Testis (tissue), 3 donors: ENCODE results near the gene FSHR. TPM values are rescaled to one million over a fixed set of nuclear protein-coding genes. Genes with fewer than 3 reads are reported as not detected.

Source experiments
- DNase-seq: peaks from one replicate; pipeline ENCODE4 v3.0.0-alpha.2; 2019
- H3K27ac ChIP-seq, 2 donors: fragments of 200-600 bp; sonication (generic); one replicate each; pipeline ENCODE4 v1.5.1; 2019
- H3K27me3 ChIP-seq: fragments of 200-600 bp; sonication (generic); one replicate; pipeline ENCODE4 v1.5.1; 2019
- H3K36me3 ChIP-seq: fragments of 200-600 bp; sonication (generic); one replicate; pipeline ENCODE4 v1.5.1; 2017; ENCODE audit warnings: low read depth; ENCODE audit errors: missing control alignments
- H3K4me1 ChIP-seq: fragments of 200-600 bp; sonication (generic); one replicate; pipeline ENCODE4 v1.5.1; 2019
- H3K4me3 ChIP-seq, 2 donors: fragments of 200-600 bp; sonication (generic); one replicate each; pipeline ENCODE4 v1.5.1; 2017 to 2019
- H3K9me3 ChIP-seq: fragments of 200-600 bp; sonication (generic); one replicate; pipeline ENCODE4 v1.5.1; 2017
- POLR2A ChIP-seq: fragments of 450-650 bp; IDR thresholded peaks from one replicate; pipeline ENCODE4 v1.6.1; 2017; ENCODE audit warnings: antibody characterized with exemption, mild to moderate bottlenecking, moderate library complexity
- WGBS, 2 donors: methylation state at CpG; one replicate each; pipeline ENCODE4 v1.1.5; 2018; 5-methylcytosine and 5-hydroxymethylcytosine counted together
- intact Hi-C: fragments of 100-400 bp; cut with DNase I; formaldehyde crosslinking; loops from one replicate; pipeline ENCODE4 v1.15.1; 2023; ENCODE audit warnings: low total_unique reads
- polyA plus RNA-seq: library from polyadenylated mRNA; stranded (reverse); fragments of 350-450 nt; fragmentation: Illumina TruSeq; extraction: RNeasy Lipid Tissue Mini Kit (QIAGEN cat#74804); gene quantifications from one replicate; pipeline ENCODE4 v1.2.3, GENCODE V29; 2014; ENCODE audit warnings: low read depth, low replicate concordance; ENCODE audit not compliant: insufficient read depth
- total RNA-seq, 2 donors: library from RNA; depleted of rRNA; stranded (reverse); fragments of >200 nt; gene quantifications; one replicate each; pipeline ENCODE4 v1.2.3, GENCODE V29; 2016
- TF ChIP-seq, protein P1 (sequence below), 3 experiments: fragments of 450-650 bp in 2 of 3; fragments of 200-600 bp in 1 of 3; sonication (generic) in 1 of 3; IDR thresholded peaks; one replicate each; pipeline ENCODE4 v1.5.1; 2016 to 2019; ENCODE audit warnings: antibody characterized with exemption in 3 of 3, mild to moderate bottlenecking in 2 of 3, moderate library complexity in 1 of 3

FSHR gene
- total and polyA plus RNA-seq, 3 donors from 2014 or later: 8.8 to 22.6 (median 22.0) TPM

DNA sequence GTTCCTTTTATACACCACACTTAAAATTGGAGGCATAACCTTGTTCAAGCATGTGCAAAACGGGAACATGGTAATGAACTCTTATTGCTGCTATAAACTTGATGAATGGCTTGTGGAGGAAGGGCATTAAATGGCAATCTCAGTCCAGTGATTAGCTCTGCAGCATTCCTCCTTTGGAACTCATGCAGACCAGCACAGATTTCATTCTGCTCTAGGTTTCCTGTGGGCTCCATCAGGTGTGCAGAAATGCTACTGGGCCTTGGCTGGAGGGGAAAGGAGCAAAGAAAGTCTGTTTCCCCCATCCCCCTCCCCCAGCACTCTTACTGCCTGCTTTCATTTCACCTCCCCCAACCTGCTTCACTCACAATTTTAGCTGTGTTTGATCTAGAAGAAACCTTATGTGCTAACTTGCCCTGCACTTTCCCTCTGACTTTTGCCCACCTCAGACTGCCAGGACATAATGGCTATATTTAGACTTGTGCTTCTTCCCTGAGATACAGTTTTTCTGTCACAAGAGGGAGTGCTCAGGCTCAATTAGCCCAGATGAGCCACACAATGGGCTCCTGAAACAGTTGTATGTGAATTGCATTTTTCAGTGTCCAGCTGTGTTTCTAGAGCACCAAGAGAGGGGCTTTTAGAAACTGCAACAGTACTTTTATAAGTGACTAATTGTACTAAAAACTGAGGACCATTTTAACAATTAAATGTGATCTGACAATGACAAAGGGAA lies 109.8 kb downstream of the FSHR start:
- Histone ChIP-seq H3K9me3 (no peaks in the 10 kb centered on the region), H3K27ac (no peak overlapping the region), H3K4me3 (no peak overlapping the region), H3K36me3 (no peaks in the 10 kb centered on the region), H3K4me1 (peaks cover 6% of the 10 kb centered on the region), H3K27me3 (no peaks in the 10 kb centered on the region)
- TF ChIP-seq, protein P1, sequence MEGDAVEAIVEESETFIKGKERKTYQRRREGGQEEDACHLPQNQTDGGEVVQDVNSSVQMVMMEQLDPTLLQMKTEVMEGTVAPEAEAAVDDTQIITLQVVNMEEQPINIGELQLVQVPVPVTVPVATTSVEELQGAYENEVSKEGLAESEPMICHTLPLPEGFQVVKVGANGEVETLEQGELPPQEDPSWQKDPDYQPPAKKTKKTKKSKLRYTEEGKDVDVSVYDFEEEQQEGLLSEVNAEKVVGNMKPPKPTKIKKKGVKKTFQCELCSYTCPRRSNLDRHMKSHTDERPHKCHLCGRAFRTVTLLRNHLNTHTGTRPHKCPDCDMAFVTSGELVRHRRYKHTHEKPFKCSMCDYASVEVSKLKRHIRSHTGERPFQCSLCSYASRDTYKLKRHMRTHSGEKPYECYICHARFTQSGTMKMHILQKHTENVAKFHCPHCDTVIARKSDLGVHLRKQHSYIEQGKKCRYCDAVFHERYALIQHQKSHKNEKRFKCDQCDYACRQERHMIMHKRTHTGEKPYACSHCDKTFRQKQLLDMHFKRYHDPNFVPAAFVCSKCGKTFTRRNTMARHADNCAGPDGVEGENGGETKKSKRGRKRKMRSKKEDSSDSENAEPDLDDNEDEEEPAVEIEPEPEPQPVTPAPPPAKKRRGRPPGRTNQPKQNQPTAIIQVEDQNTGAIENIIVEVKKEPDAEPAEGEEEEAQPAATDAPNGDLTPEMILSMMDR (IDR thresholded peaks at IDR 0.05): no peak
- no peak for TF ChIP-seq POLR2A
- DNase-seq: peak; percentile 18
- 20 to 26% methylated on average over 1 of the region's 1 CpG for WGBS, 2 donors
- intact Hi-C loops: no loop called here

- Histone ChIP-seq H3K9me3 (no peaks in the 10 kb centered on the region), H3K27ac (no peak overlapping the region), H3K4me1 (peaks cover 6% of the 10 kb centered on the region), H3K4me3 (no peak overlapping the region), H3K36me3 (no peaks in the 10 kb centered on the region), H3K27me3 (no peaks in the 10 kb centered on the region)
- TF ChIP-seq, protein P1 (IDR thresholded peaks at IDR 0.05): no peak
- no peak for TF ChIP-seq POLR2A
- intact Hi-C loops: no loop called here
- no peak for DNase-seq
- WGBS, 2 donors: 55 to 62% methylated on average over 5 of the region's 5 CpGs
Measured at GRCh38 chr2:49043405-49043982, 110.8 kb downstream of the FSHR start.

DNA sequence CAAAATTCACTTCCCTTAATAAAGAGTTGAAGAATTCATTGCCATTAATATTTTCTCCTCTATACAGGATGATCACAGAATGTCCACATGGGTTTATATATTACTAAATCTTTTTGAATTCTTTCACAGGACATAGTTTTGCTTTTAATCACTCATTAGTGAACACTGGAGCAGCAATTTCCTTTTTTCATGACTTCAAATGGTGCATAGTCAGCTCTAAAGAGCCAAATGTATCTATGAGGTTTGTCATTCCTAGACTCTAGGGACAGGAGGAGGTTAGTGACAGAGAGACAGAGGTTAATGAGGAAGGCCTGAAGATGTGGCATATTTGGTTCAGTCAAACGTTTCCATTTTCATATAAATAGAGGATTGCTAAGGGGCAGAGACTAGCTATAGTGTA lies 111.8 kb downstream of the FSHR start:
- no peak for DNase-seq
- no peak overlapping the region for H3K27ac ChIP-seq
- peaks cover 6% of the 10 kb centered on the region for H3K4me1 ChIP-seq
- TF ChIP-seq POLR2A: no peak
- WGBS, 2 donors: 68 to 76% methylated on average over 1 of the region's 1 CpG
- intact Hi-C loops: no loop called here
- H3K4me3 ChIP-seq: no peak overlapping the region
- H3K9me3 ChIP-seq: no peaks in the 10 kb centered on the region
- no peaks in the 10 kb centered on the region for H3K36me3 ChIP-seq
- no peaks in the 10 kb centered on the region for H3K27me3 ChIP-seq

- TF ChIP-seq POLR2A: no peak
- TF ChIP-seq, protein P1 (IDR thresholded peaks at IDR 0.05): no peak
- intact Hi-C loops: no loop called here
- Histone ChIP-seq H3K9me3 (no peaks in the 10 kb centered on the region), H3K27ac (no peak overlapping the region), H3K36me3 (no peaks in the 10 kb centered on the region), H3K4me3 (no peak overlapping the region), H3K4me1 (peaks cover 6% of the 10 kb centered on the region), H3K27me3 (no peaks in the 10 kb centered on the region)
- no peak for DNase-seq
- whole genome bisulfite sequencing, 2 donors: 87 to 89% methylated on average over 4 of the region's 4 CpGs
Measured at GRCh38 chr2:49041061-49041460, 113.3 kb downstream of the FSHR start.

- no peaks in the 10 kb centered on the region for H3K4me1 ChIP-seq
- H3K4me3 ChIP-seq: no peak overlapping the region
- TF ChIP-seq, protein P1 (IDR thresholded peaks at IDR 0.05): no peak
- TF ChIP-seq POLR2A: no peak
- H3K27ac ChIP-seq: no peak overlapping the region
- H3K27me3 ChIP-seq: no peaks in the 10 kb centered on the region
- intact Hi-C loops: no loop called here
- H3K36me3 ChIP-seq: no peaks in the 10 kb centered on the region
- no peaks in the 10 kb centered on the region for H3K9me3 ChIP-seq
- no peak for DNase-seq
Measured at GRCh38 chr2:49037197-49037596, 117.1 kb downstream of the FSHR start.
